Spleen (tissue), 11 donors: ENCODE data around the gene SOX6. TPM values are rescaled to one million over a fixed set of nuclear protein-coding genes. Genes with fewer than 3 reads are reported as not detected.

Experiments
- DNase-seq: peaks from one replicate; pipeline ENCODE4 v3.0.0-alpha.2; 2020
- H3K27ac ChIP-seq, 8 donors: fragments of 200-600 bp; sonication (generic) in 7 of 8; 1 replicate in 4 of 8; 2 replicates in 4 of 8; pipeline versions ENCODE4 v1.5.0 to v1.8.0; 2016 to 2021; ENCODE audit warnings: inconsistent platforms in 4 of 8, mild to moderate bottlenecking in 4 of 8, moderate library complexity in 1 of 8
- H3K27me3 ChIP-seq, 7 donors: fragments of 200-600 bp; sonication (generic) in 6 of 7; replicated peaks in 1 of 7; 1 replicate in 4 of 7; 2 replicates in 3 of 7; pipeline versions ENCODE4 v1.5.0 to v1.8.0; 2016 to 2021; ENCODE audit warnings: inconsistent platforms in 3 of 7, mild to moderate bottlenecking in 1 of 7
- H3K36me3 ChIP-seq, 6 donors: fragments of 200-600 bp; sonication (generic) in 5 of 6; 1 replicate in 4 of 6; 2 replicates in 2 of 6; pipeline versions ENCODE4 v1.5.0 to v1.8.0; 2016 to 2021; ENCODE audit warnings: inconsistent platforms in 2 of 6
- H3K4me1 ChIP-seq, 6 donors: fragments of 200-600 bp; sonication (generic) in 5 of 6; 1 replicate in 3 of 6; 2 replicates in 3 of 6; pipeline versions ENCODE4 v1.5.0 to v1.8.0; 2016 to 2021; ENCODE audit warnings: inconsistent platforms in 3 of 6
- H3K4me3 ChIP-seq, 8 donors: fragments of 200-600 bp; sonication (generic) in 7 of 8; 1 replicate in 4 of 8; 2 replicates in 4 of 8; pipeline versions ENCODE4 v1.5.0 to v1.8.0; 2016 to 2021; ENCODE audit warnings: inconsistent platforms in 4 of 8, mild to moderate bottlenecking in 4 of 8, moderate library complexity in 2 of 8
- H3K9me3 ChIP-seq, 8 donors: fragments of 200-600 bp; sonication (generic) in 7 of 8; 1 replicate in 4 of 8; 2 replicates in 4 of 8; pipeline versions ENCODE4 v1.5.0 to v1.8.0; 2016 to 2021; ENCODE audit warnings: inconsistent platforms in 4 of 8
- POLR2A ChIP-seq, 3 donors: fragments of 450-650 bp; IDR thresholded peaks; one replicate each; pipeline ENCODE4 v1.5.1; 2017; ENCODE audit warnings: antibody characterized with exemption in 3 of 3, mild to moderate bottlenecking in 1 of 3
- POLR2AphosphoS5 ChIP-seq, 3 donors: sonication (generic); formaldehyde crosslinking; IDR thresholded peaks; one replicate each; pipeline ENCODE4 v1.5.1; 2017; ENCODE audit warnings: antibody characterized with exemption in 3 of 3
- whole genome bisulfite sequencing, 5 donors: extraction: QIAGEN DNeasy Blood & Tissue Kit in 3 of 5; methylation state at CpG; one replicate each; pipeline versions ENCODE4 v1.1.5 to v1.1.7; 2013 to 2018; 5-methylcytosine and 5-hydroxymethylcytosine counted together
- intact Hi-C: fragments of 100-400 bp; cut with DNase I; formaldehyde crosslinking; loops from one replicate; pipeline ENCODE4 v1.15.0; 2023; ENCODE audit warnings: low total_unique reads
- polyA plus RNA-seq, 3 donors: library from polyadenylated mRNA; stranded (reverse); fragments of 200-250 nt; gene quantifications; one replicate each; pipeline ENCODE4 v1.2.1, GENCODE V29; 2013
- total RNA-seq, 7 donors: library from RNA; depleted of rRNA in 3 of 7; stranded (reverse); fragments of >200 nt in 3 of 7; fragmentation: NEBNext Ultra II Directional in 4 of 7; extraction: Animal tissue kit (Norgen Biotek cat#: 25700) in 4 of 7; gene quantifications; one replicate each; pipeline versions ENCODE4 v1.1.0 to v1.2.1, GENCODE V29; 2016 to 2021
- TF ChIP-seq, protein P1 (sequence below), 11 experiments: fragments of 200-600 bp in 7 of 11; fragments of 450-650 bp in 4 of 11; sonication (generic) in 4 of 11; IDR thresholded peaks in 8 of 11; conservative IDR thresholded peaks in 3 of 11; 1 replicate in 7 of 11; 2 replicates in 4 of 11; pipeline versions ENCODE4 v1.4.0 to v1.8.0; 2016 to 2021; ENCODE audit warnings: antibody characterized with exemption in 11 of 11, inconsistent platforms in 4 of 11, mild to moderate bottlenecking in 1 of 11
- donor health status: healthy with polysubstance abuse.
- donor health status: DM: no; HTN: no; CAD: no; lungs with moderate emphysema.
- donor health status: DM: no; HTN: no; CAD: no.
- donor health status: Bipolar disorder and iron deficiency.
- donor health status: healthy.
- donor health status: DM: no; HTN: no; CAD: no.
- donor health status: DM: yes; HTN: yes; CAD: no.

The SOX6 gene
- total and polyA plus RNA-seq, 10 donors = 0.11 to 12.4 (median 3.7) TPM

DNA sequence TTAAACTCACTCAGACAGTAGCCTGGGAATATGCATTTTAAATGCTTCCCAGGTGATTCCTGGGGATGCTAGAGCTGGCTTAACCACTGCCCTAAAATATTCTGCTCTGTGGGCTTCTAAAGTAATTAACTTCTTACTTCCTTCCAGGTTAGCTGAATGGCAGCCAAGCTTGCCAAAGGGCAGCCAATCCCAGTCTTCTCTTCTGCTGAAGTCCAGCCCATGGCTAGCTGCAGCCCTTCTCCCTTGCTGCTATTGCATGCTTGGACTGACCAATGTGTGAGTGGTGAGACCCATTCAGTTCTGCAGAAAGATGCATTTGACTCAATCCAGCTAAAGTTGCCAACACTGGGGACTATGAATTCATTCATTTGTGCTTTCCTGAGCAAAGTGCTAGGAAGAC, 411.9 kb downstream of the SOX6 start:
- Histone ChIP-seq H3K36me3 (no peaks in the 10 kb centered on the region), H3K27ac (no peak overlapping the region), H3K4me3 (no peak overlapping the region), H3K4me1 (no peaks in the 10 kb centered on the region), H3K9me3 (peaks cover 0 to 26% (median 14%) of the 10 kb centered on the region in 8 donors), H3K27me3 (peaks cover 0 to 11% (median 0%) of the 10 kb centered on the region in 7 donors)
- intact Hi-C loops = no loop called here
- no peak for DNase-seq
- TF ChIP-seq POLR2A (IDR thresholded peaks at IDR 0.05) = no peak
- TF ChIP-seq, protein P1, sequence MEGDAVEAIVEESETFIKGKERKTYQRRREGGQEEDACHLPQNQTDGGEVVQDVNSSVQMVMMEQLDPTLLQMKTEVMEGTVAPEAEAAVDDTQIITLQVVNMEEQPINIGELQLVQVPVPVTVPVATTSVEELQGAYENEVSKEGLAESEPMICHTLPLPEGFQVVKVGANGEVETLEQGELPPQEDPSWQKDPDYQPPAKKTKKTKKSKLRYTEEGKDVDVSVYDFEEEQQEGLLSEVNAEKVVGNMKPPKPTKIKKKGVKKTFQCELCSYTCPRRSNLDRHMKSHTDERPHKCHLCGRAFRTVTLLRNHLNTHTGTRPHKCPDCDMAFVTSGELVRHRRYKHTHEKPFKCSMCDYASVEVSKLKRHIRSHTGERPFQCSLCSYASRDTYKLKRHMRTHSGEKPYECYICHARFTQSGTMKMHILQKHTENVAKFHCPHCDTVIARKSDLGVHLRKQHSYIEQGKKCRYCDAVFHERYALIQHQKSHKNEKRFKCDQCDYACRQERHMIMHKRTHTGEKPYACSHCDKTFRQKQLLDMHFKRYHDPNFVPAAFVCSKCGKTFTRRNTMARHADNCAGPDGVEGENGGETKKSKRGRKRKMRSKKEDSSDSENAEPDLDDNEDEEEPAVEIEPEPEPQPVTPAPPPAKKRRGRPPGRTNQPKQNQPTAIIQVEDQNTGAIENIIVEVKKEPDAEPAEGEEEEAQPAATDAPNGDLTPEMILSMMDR (IDR thresholded peaks at IDR 0.05 in 8 of 11, conservative IDR thresholded peaks at IDR 0.05 in 3 of 11) = no peak
- no peak for TF ChIP-seq POLR2AphosphoS5 (IDR thresholded peaks at IDR 0.05)

DNA sequence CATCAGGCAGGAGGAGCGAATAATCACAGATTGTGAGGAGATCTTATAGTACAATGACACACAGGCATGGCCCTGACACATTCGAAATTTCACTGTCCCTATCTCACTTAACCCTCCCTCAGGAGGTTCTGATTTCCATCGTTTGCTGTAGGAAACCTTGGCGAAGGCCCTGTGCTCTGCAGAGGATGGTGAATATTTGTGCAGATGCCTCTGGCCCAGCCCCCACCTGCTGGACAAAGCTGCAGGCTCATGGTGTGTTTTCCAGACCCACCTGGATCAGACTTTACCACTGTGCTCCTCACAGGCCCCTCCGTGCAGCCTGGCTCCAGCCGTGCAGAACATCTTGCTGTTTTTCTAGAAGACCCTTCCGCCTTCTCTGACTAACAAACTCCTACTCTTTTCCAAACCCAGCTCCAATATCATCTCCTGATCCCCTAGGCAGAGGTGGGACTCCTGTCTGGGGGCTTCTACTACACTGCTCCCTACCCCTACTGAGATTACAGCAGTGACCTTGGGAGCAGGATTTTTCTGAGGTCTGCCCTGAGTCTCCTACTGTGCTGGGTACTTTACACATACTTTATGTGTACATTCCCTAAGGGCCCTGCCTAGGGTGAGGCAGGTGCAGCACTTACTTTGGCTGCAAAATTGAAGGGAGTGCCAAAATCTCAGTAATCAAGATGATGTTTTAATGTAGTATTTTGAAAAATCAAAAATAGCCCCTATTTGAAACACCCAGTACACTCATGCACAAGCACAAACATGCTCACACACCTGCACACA, 412.7 kb downstream of the SOX6 start:
- H3K36me3 ChIP-seq = no peaks in the 10 kb centered on the region
- H3K27ac ChIP-seq = no peak overlapping the region
- no peak for DNase-seq
- peaks cover 0 to 11% (median 0%) of the 10 kb centered on the region in 7 donors for H3K27me3 ChIP-seq
- TF ChIP-seq POLR2A (IDR thresholded peaks at IDR 0.05) (no peak), POLR2AphosphoS5 (IDR thresholded peaks at IDR 0.05) (no peak)
- TF ChIP-seq, protein P1 (IDR thresholded peaks at IDR 0.05 in 8 of 11, conservative IDR thresholded peaks at IDR 0.05 in 3 of 11) = no peak
- no peaks in the 10 kb centered on the region for H3K4me1 ChIP-seq
- no peak overlapping the region for H3K4me3 ChIP-seq
- intact Hi-C loops = no loop called here
- H3K9me3 ChIP-seq = peaks cover 0 to 26% (median 14%) of the 10 kb centered on the region in 8 donors
- 84 to 92% (median 86%) methylated on average over 7 of the region's 7 CpGs for WGBS, 5 donors

GRCh38 chr11:15942936-15943335, 413.4 kb downstream of the SOX6 start:
- TF ChIP-seq POLR2AphosphoS5 (IDR thresholded peaks at IDR 0.05) = no peak
- no peak for TF ChIP-seq POLR2A (IDR thresholded peaks at IDR 0.05)
- no peaks in the 10 kb centered on the region for H3K36me3 ChIP-seq
- peaks cover 0 to 24% (median 14%) of the 10 kb centered on the region in 8 donors for H3K9me3 ChIP-seq
- intact Hi-C loops = no loop called here
- 77 to 94% (median 89%) methylated on average over 8 to 9 of the region's 9 CpGs for WGBS, 5 donors
- DNase-seq = no peak
- no peaks in the 10 kb centered on the region for H3K4me1 ChIP-seq
- H3K4me3 ChIP-seq = no peak overlapping the region
- H3K27me3 ChIP-seq = peaks cover 0 to 11% (median 0%) of the 10 kb centered on the region in 7 donors
- H3K27ac ChIP-seq = no peak overlapping the region

GRCh38 chr11:15942126-15942525, 414.2 kb downstream of the SOX6 start:
- no peak for DNase-seq
- Histone ChIP-seq H3K4me1 (no peaks in the 10 kb centered on the region), H3K4me3 (no peak overlapping the region), H3K36me3 (no peaks in the 10 kb centered on the region), H3K9me3 (peaks cover 0 to 18% (median 10%) of the 10 kb centered on the region in 8 donors), H3K27ac (no peak overlapping the region), H3K27me3 (peaks cover 0 to 11% (median 0%) of the 10 kb centered on the region in 7 donors)
- TF ChIP-seq POLR2A (IDR thresholded peaks at IDR 0.05) = no peak
- TF ChIP-seq, protein P1 (IDR thresholded peaks at IDR 0.05 in 8 of 11, conservative IDR thresholded peaks at IDR 0.05 in 3 of 11) = no peak
- TF ChIP-seq POLR2AphosphoS5 (IDR thresholded peaks at IDR 0.05) = no peak
- intact Hi-C loops = no loop called here
- 87 to 98% (median 97%) methylated on average over 7 of the region's 7 CpGs for WGBS, 5 donors
